Gastrocnemius medialis (tissue), 4 donors: ENCODE data around the gene ADRA2B.

Experiments used
- CTCF ChIP-seq, 5 experiments: fragments of 450-650 bp in 3 of 5; fragments of 200-600 bp in 2 of 5; sonication (generic) in 2 of 5; IDR thresholded peaks in 4 of 5; conservative IDR thresholded peaks in 1 of 5; 1 replicate in 4 of 5; 2 replicates in 1 of 5; pipeline ENCODE4 v1.5.1; 2016 to 2019; ENCODE audit warnings: antibody characterized with exemption in 5 of 5, mild to moderate bottlenecking in 3 of 5, moderate library complexity in 3 of 5
- POLR2A ChIP-seq, 2 donors: fragments of 450-650 bp; IDR thresholded peaks; one replicate each; pipeline ENCODE4 v1.6.1; 2017; ENCODE audit warnings: antibody characterized with exemption in 2 of 2, mild to moderate bottlenecking in 2 of 2, moderate library complexity in 2 of 2

DNA sequence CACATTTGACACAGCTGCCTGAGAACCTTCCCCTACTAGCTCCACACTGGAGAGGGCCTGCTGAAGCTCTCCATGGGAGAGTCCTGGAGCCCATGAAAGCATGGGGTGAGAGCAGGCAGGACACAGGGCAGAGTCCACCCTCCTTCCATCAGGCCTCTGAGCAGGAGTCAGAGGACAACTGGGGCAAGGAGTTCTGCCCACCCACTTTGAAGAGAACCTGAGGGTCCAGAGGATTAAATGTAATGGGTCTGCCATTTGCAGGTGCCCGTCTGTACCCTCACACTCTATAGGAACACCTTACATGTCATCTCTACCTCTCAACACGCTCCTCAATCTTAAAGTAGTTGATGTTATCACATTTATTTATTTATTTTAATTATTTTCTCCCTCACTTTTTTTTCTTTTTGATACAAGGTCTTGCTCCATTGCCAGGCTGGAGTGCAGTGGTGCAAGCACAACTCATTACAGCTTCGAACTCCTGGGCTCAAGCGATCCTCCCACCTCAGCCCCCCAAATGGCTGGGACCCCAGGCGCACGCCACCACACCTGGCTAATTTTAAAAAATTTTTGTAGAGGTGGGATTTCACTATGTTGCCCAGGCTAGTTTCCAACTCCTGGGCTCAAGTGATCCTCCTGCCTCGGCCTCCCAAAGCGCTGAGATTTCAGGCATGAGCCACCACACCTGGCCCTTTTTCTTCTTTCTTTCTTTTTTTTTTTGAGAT lies 10.2 kb downstream of the ADRA2B start:
- no peak for TF ChIP-seq POLR2A (IDR thresholded peaks at IDR 0.05)
- TF ChIP-seq CTCF (IDR thresholded peaks at IDR 0.05 in 4 of 5, conservative IDR thresholded peaks at IDR 0.05 in 1 of 5): no peak
